Endothelial cell of umbilical vein (primary cell): Measurements from ENCODE around the gene DIS3L2. TPM values are rescaled to one million over a fixed set of nuclear protein-coding genes. Genes with fewer than 3 reads are reported as not detected.

ENCODE experiments used
- BruUV-seq: library from RNA; stranded (reverse); fragments of 400-500 nt; replicated peaks from 2 replicates; lab custom pipeline; 2021; lab: Mats Ljungman, UMichigan
- CTCF ChIA-PET: fragments of 300-600, 350-600 bp; sonication (Branson Sonifier 250); formaldehyde crosslinking; loops from one replicate; lab custom pipeline; 2021; ENCODE audit warnings: antibody characterized with exemption, inconsistent platforms; lab: Charles Lee
- POLR2A ChIA-PET: fragments of 300-600, 350-600 bp; sonication (Branson Sonifier 250); formaldehyde crosslinking; loops from one replicate; lab custom pipeline; 2021; ENCODE audit warnings: antibody characterized with exemption, inconsistent platforms; lab: Charles Lee
- DNase-seq: peaks from one replicate; pipeline ENCODE4 v3.0.0-alpha.2; 2011; ENCODE audit warnings: low read depth, low spot score
- FAIRE-seq: peaks from 2 replicates; lab custom pipeline; 2011; peaks lifted over from hg19 to GRCh38; lab: Jason Lieb, UNC
- H2AFZ ChIP-seq: 2 replicates; pipeline ENCODE4 v1.6.0; 2012; ENCODE audit warnings: low read depth, low read length, control low read depth, inconsistent platforms
- H3K27ac ChIP-seq: 2 replicates; pipeline ENCODE4 v1.5.1; 2011; ENCODE audit warnings: low read depth, mild to moderate bottlenecking, control low read depth, low read length, moderate library complexity; ENCODE audit not compliant: insufficient read depth
- H3K27me3 ChIP-seq, 2 experiments: 2 replicates each; pipeline versions ENCODE4 v1.6.0 to v1.6.1; 2011; ENCODE audit warnings: low read length in 2 of 2, mixed read lengths in 1 of 2; ENCODE audit not compliant: control insufficient read depth in 2 of 2, insufficient read depth in 2 of 2
- H3K36me3 ChIP-seq, 2 experiments: 2 replicates in 1 of 2; 3 replicates in 1 of 2; pipeline ENCODE4 v1.5.1; 2011; ENCODE audit warnings: low read length in 2 of 2, mild to moderate bottlenecking in 1 of 2, moderate library complexity in 1 of 2; ENCODE audit not compliant: control insufficient read depth in 2 of 2, insufficient read depth in 2 of 2; ENCODE audit errors: extremely low read depth in 1 of 2
- H3K4me1 ChIP-seq: 3 replicates; pipeline ENCODE4 v1.5.1; 2011; ENCODE audit warnings: mild to moderate bottlenecking, low read length; ENCODE audit not compliant: control insufficient read depth, insufficient read depth; ENCODE audit errors: extremely low read depth
- H3K4me2 ChIP-seq: 2 replicates; pipeline ENCODE4 v1.6.1; 2011; ENCODE audit warnings: low read length, control low read depth, mixed read lengths; ENCODE audit not compliant: insufficient read depth
- H3K4me3 ChIP-seq, 3 experiments: fragments of 200-600 bp in 1 of 3; sonication (generic), shearing (Covaris generic) in 1 of 3; replicated peaks in 1 of 3; 2 replicates each; pipeline ENCODE4 v1.5.1; 2011 to 2016; ENCODE audit warnings: control low read depth in 3 of 3, low read length in 3 of 3, mild to moderate bottlenecking in 2 of 3, inconsistent platforms in 1 of 3, low read depth in 1 of 3, moderate library complexity in 1 of 3; ENCODE audit not compliant: insufficient read depth in 1 of 3
- H3K79me2 ChIP-seq: 2 replicates; pipeline ENCODE4 v1.6.0; 2012; ENCODE audit warnings: low read length, inconsistent platforms; ENCODE audit not compliant: control insufficient read depth, insufficient read depth
- H3K9ac ChIP-seq: replicated peaks from 2 replicates; pipeline ENCODE3; 2011; ENCODE audit warnings: low read length, control low read depth; ENCODE audit not compliant: insufficient read depth; ENCODE audit errors: extremely low read depth
- H3K9me1 ChIP-seq: replicated peaks from 3 replicates; pipeline ENCODE4 v1.6.0; 2011; ENCODE audit warnings: mild to moderate bottlenecking, low read length; ENCODE audit not compliant: control insufficient read depth, insufficient read depth; ENCODE audit errors: extremely low read depth
- H3K9me3 ChIP-seq: replicated peaks from 2 replicates; pipeline ENCODE4 v1.5.1; 2012; ENCODE audit warnings: low read length, inconsistent platforms; ENCODE audit not compliant: control insufficient read depth, insufficient read depth
- H4K20me1 ChIP-seq: replicated peaks from 2 replicates; pipeline ENCODE3; 2011; ENCODE audit warnings: mild to moderate bottlenecking, low read length; ENCODE audit not compliant: control insufficient read depth, insufficient read depth; ENCODE audit errors: extremely low read depth
- CTCF ChIP-seq, 2 donors: IDR thresholded peaks; 1 replicate in 1 of 2; 2 replicates in 1 of 2; pipeline ENCODE4 v1.5.1; 2011; ENCODE audit warnings: low read length in 2 of 2, mild to moderate bottlenecking in 2 of 2, moderate library complexity in 2 of 2, control low read depth in 1 of 2, inconsistent platforms in 1 of 2, low read depth in 1 of 2; ENCODE audit not compliant: insufficient read depth in 1 of 2; ENCODE audit errors: extremely low read depth in 1 of 2
- EZH2 ChIP-seq: IDR thresholded peaks from 2 replicates; pipeline ENCODE4 v1.6.1; 2012; ENCODE audit warnings: borderline replicate concordance, low read depth, mild to moderate bottlenecking, moderate library complexity, low read length, inconsistent platforms; ENCODE audit not compliant: severe bottlenecking
- FOS ChIP-seq: IDR thresholded peaks from 2 replicates; pipeline ENCODE4 v1.6.1; 2011; ENCODE audit warnings: mild to moderate bottlenecking, low read length, moderate library complexity, borderline replicate concordance; ENCODE audit not compliant: insufficient read depth
- GATA2 ChIP-seq: IDR thresholded peaks from 2 replicates; pipeline ENCODE4 v1.7.0; 2011; ENCODE audit warnings: low read depth, mild to moderate bottlenecking, moderate library complexity, mixed read lengths, low read length; ENCODE audit not compliant: insufficient read length, insufficient read depth
- JUN ChIP-seq: IDR thresholded peaks from 2 replicates; pipeline ENCODE4 v1.6.1; 2011; ENCODE audit warnings: borderline replicate concordance, low read depth; ENCODE audit not compliant: insufficient read length, insufficient read depth
- MAX ChIP-seq: IDR thresholded peaks from 2 replicates; pipeline ENCODE4 v1.6.1; 2011; ENCODE audit not compliant: insufficient read depth, insufficient read length
- MYC ChIP-seq: IDR thresholded peaks from one replicate; pipeline ENCODE4 v1.6.1; 2011; ENCODE audit warnings: mild to moderate bottlenecking, low read depth, low read length
- POLR2A ChIP-seq: IDR thresholded peaks from 2 replicates; pipeline ENCODE4 v1.6.1; 2012; ENCODE audit warnings: low read depth, mild to moderate bottlenecking, control low read depth, low read length
- POLR2AphosphoS5 ChIP-seq: IDR thresholded peaks from 2 replicates; pipeline ENCODE4 v1.6.1; 2012; ENCODE audit warnings: low read depth, mild to moderate bottlenecking, control low read depth, low read length, moderate library complexity; ENCODE audit not compliant: insufficient read depth
- dilution Hi-C: fragments of 300-500 bp; cut with MboI; formaldehyde crosslinking; loops from one replicate; pipeline ENCODE4 v1.15.0; 2019; ENCODE audit warnings: low sequenced_read_pairs; ENCODE audit not compliant: extremely low pct_ligation_motif_present
- intact Hi-C: fragments of 100-400 bp; cut with micrococcal nuclease; formaldehyde crosslinking; loops from one replicate; pipeline ENCODE4 v1.10.0; 2022
- polyA plus RNA-seq, 4 experiments: library from polyadenylated mRNA; depleted of rRNA in 3 of 4; stranded (reverse) in 3 of 4; unstranded in 1 of 4; fragments of >200 nt; gene quantifications; 2 replicates each; pipeline versions ENCODE4 v1.2.1 to v1.2.3, GENCODE V29; 2011 to 2012; ENCODE audit warnings: missing spikeins in 1 of 4
- total RNA-seq: library from RNA; stranded (reverse); gene quantifications from 2 replicates; pipeline ENCODE4 v1.2.3, GENCODE V29; 2021

Gene DIS3L2
- total and polyA plus RNA-seq, 2 donors (not counting 3 experiments of a cell fraction or from before 2014, with no cell fraction given) = 14.6 to 31.2 TPM

- intact Hi-C loops = no loop called here
- H3K9ac ChIP-seq = no peak overlapping the region
- H3K4me2 ChIP-seq = no peak overlapping the region
- H3K4me1 ChIP-seq = no peaks in the 10 kb centered on the region
- H2AFZ ChIP-seq = no peak overlapping the region
- no peak overlapping the region for H3K27ac ChIP-seq
- no peaks in the 10 kb centered on the region for H4K20me1 ChIP-seq
- BruUV-seq = no TSS peak
- FAIRE-seq (no peak), DNase-seq (no peak)
- H3K4me3 ChIP-seq = no peak overlapping the region
- H3K9me3 ChIP-seq = no peaks in the 10 kb centered on the region
- dilution Hi-C loops = no loop called here
- H3K27me3 ChIP-seq = no peaks in the 10 kb centered on the region
- H3K79me2 ChIP-seq = no peaks in the 10 kb centered on the region
- CTCF ChIA-PET = interaction anchor here (1.6 kb wide), 1 partner anchor 21 kb away, joined by 3 read pairs; no protein-coding TSS in a partner anchor
- H3K9me1 ChIP-seq = no peaks in the 10 kb centered on the region
- TF ChIP-seq GATA2 = no peak
- no peak for TF ChIP-seq FOS
- TF ChIP-seq CTCF (IDR thresholded peaks at IDR 0.05; ENCODE audit: extremely low read depth in 1 of 2, insufficient read depth in 1 of 2, low read depth in 1 of 2, low read length in 2 of 2) = no peak
- no peak for TF ChIP-seq JUN
- no peak for TF ChIP-seq POLR2A
- TF ChIP-seq MYC = no peak
- no peak for TF ChIP-seq POLR2AphosphoS5
- no peak for TF ChIP-seq MAX
- no peak for TF ChIP-seq EZH2
- H3K36me3 ChIP-seq = no peaks in the 10 kb centered on the region
- POLR2A ChIA-PET = no interaction called here
Observed at GRCh38 chr2:232195487-232195886, 234.0 kb downstream of the DIS3L2 start.
